ENCODE results near the gene CALM1. TPM values are rescaled to one million over a fixed set of nuclear protein-coding genes. Genes with fewer than 3 reads are reported as not detected.

The CALM1 gene
- total RNA-seq, 1 donor from 2014 or later, result 1,432 TPM

DNA sequence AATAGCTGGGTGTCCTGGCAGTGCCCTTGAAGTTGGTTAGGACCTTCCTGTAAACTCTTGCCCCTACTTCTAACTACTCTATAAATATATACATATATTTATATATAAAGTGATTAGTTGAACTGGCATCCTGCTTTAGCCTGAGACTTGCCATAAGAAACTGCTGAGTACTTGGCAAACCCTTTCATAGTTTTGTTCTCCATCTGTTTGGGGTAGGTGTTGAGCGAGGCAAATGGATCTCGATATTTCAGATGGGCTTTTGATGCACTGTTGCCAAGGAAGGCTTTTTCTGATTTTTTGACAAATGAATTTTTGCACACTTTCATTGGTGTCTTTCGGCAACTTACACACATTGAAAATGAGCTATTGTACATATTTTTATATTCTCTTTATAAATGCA, 10.4 kb downstream of the CALM1 start:
- DNase-seq (ENCODE audit: low spot score in 2 of 2) (no peak), FAIRE-seq (no peak)

DNA sequence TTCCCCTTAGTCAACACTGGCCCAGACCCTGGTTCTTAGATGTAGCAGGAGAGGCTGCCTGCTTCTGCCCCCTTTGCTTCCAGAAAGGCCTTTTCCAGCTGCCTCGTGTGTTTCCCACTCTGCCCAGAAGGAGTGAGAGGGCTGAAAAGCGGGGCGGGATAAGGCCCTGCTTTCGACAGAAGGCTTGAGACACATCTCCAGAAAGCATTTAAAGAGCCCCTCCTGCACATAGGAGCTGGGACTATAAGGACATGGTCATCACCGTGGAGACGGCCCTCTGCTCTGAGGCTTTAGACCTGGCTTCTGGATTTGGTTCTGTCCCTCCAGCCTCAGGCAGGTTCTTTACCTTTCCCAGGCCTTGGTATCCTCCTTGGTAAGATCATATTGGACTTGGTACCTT, 11.9 kb downstream of the CALM1 start:
- FAIRE-seq, result no peak
- no peak for DNase-seq (ENCODE audit: low spot score in 2 of 2)

DNA sequence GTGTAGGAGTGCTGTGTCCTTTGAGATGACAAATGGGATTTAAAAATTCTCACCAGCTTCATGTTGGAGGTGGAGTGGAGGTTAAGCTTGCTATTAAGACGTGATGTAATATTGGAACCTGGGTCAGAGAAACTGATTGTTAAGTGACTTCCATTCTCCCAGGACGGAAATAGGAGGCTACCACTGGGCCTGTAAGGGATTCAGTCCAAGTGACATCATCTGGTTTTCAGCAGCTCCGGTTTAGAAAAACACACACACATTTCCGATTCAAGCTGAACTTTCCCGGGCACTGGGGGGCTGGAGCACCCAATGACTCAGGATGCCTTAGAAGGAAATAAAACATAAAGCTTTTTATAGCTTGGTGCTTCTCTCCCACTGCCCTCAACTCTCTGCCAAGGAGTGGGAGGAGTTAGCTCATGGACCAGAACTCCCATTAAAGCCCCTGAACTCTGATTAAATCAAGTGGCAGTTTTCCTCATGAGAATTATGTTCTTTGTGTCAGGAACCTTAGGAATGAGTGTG, 12.4 kb downstream of the CALM1 start:
- FAIRE-seq, result no peak
- DNase-seq (ENCODE audit: low spot score in 2 of 2), result peak in 1 of 2 donors; percentile 55

DNA sequence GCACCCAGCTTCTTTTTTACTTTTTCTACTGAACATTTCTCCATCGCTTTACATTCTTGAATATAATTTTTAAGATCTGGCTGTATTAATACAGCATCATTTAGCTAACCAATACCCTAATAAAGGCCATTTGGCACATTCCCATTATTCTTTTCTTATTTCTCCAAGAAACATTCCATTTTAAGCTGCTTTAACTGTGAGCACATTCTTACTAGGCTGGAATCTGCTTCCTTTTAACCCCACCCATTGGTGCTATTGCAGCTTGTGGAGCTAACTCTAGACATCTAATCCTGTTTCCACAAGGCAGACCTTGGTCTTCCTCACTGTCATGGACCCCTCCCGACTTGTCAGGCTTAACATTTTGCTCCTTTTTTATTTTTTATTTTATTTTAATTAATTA, 15.2 kb downstream of the CALM1 start:
- DNase-seq (ENCODE audit: low spot score in 2 of 2) (no peak), FAIRE-seq (no peak)

DNA sequence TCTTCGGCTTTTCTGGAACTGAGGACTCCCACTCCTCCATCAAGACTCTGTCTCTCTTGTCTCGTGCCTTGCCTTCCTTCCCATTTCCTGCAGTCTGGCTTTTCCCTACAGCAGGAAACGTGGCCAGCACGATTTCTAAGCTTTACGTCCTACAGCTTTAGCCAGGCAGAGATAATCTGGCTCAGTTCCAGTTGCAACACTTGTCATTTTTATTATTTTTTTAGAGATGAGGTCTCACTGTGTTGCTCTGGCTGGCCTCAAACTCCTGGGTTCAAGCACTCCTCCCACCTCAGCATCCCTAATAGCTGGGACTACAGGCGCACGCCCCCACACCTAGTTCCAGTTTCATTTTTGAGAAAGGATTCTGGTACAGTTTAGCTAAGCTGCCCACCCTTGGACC, 19.9 kb downstream of the CALM1 start:
- FAIRE-seq, result no peak
- no peak for DNase-seq (ENCODE audit: low spot score in 2 of 2)

DNA sequence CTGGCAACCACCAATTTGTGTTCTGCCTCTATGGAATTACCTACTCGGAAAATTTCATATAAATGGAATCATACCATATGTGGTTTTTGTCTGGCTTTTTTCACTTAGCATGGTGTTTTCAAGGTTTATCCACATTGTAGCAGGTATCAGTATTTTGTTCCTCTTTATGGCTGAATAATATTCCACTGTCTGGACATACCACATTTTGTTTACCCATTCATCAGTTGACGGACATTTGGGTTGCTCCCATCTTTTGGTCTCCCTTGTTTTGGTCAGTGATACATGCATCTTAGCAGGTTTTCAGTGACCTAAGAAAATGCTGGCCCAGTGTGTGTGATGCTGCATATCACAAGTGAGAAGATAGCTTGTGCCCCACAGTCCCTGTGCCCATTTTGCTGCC, 21.2 kb downstream of the CALM1 start:
- DNase-seq (ENCODE audit: low spot score in 2 of 2), result no peak
- FAIRE-seq, result no peak

DNA sequence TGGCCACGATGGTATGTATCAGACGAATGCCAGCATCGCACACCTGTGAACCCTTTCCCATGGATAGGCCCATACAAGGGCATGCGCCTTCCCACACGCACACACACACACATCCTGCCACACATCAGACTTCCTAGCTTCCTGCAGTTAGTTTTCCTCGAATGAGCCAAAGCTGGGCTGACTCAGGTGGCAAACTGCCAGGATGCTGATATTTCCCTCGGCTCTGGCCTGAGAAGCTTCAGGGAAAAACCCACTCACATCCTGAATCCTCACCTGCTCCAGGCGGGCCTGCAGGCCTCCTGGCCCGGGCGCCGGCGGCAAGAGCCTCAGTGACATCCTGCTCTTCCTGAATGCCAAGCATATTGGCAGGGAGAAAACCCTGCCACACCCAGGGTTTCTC, 22.4 kb downstream of the CALM1 start:
- FAIRE-seq (no peak), DNase-seq (ENCODE audit: low spot score in 2 of 2) (peak in 1 of 2 donors; percentile 57)

DNA sequence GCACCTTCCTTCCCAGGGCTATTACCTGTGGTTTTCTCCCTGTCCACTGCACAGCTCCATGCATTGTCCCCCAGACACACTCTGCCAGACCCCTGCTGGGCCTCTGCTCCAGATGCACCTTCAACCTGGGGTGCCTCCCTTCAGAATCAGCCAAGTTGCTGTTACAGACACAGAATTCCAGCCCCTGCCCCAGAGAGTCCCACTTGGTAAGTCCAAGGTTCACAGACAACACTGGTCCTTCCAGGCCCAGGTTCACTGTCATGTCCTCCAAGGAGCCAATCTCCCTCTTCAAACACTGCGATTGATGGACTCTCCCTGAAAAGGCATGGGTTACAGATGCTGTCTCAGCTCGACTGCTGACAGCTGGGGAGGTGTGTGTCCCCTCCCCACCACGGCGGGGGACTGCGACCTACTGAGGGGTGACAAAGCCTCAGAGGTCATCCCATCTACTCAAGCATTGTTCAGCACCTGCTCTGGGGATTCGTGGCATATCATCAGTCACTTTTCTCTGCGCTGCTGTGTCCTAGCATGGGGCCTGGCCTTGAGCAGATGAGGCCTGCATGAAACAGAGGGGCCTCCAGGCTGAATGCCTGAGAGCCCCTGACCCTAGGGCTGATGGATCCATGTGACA, 24.3 kb downstream of the CALM1 start:
- no peak for DNase-seq (ENCODE audit: low spot score in 2 of 2)
- FAIRE-seq, result no peak

DNA sequence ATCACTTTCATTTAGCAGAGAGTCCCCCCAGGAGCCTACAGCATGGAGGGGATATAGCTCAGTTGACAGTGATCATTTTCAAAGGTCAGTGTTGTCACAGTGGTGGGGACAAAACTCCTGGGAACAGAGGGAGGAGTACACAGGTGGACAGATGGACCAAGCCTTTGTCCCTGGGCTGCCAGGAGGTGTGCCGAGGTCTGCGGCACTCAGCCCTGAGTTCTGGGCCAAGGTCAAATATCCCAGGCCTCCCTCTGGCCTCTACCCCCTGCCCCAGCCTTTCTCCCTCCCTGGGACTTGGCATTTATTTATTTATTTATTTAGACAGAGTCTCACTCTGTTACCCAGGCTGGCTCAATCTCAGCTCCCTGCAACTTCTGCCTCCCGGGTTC, 24.8 kb downstream of the CALM1 start:
- no peak for FAIRE-seq
- no peak for DNase-seq (ENCODE audit: low spot score in 2 of 2)

DNA sequence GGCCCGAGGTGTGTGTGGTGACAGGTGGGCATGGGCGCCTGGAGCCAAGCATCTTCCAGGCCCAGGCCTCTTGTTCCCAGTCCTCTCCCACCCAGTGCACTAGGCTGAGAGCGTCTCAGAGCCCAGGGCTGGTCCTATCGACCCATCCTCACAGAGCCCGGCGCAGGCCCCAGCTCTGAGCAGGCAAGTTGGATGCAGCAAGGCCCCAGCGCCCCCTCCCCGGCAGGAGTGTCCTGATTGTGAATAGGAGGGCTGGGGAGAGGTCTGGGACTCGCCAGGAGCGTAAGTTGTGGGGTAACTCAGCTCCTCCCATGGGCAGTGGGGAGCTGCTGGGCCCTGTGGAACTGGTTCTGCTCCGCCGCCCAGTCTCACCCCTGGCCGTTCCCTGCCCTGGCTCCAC, 26.3 kb downstream of the CALM1 start:
- FAIRE-seq (no peak), DNase-seq (ENCODE audit: low spot score in 2 of 2) (no peak)

DNA sequence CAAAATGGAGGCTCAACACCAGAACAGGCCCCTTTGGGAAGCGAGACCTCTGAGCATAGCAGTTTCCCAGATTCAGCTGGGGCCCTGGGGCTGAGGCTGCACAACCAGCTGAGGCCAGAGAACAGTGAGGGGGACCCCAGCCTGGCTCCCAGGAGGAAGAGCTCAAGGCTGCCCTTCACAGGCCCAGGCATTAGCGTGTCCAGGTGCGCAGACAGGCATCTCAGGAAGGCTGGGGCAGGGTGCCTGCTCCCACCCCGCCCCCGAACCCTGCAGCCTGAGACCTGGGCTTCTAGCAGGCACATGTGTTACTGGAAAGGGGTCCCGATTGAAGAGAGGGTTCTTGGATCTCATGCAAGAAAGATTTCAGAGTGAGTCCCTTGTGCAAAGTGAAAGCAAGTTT, 27.2 kb downstream of the CALM1 start:
- FAIRE-seq (no peak), DNase-seq (ENCODE audit: low spot score in 2 of 2) (no peak)

DNA sequence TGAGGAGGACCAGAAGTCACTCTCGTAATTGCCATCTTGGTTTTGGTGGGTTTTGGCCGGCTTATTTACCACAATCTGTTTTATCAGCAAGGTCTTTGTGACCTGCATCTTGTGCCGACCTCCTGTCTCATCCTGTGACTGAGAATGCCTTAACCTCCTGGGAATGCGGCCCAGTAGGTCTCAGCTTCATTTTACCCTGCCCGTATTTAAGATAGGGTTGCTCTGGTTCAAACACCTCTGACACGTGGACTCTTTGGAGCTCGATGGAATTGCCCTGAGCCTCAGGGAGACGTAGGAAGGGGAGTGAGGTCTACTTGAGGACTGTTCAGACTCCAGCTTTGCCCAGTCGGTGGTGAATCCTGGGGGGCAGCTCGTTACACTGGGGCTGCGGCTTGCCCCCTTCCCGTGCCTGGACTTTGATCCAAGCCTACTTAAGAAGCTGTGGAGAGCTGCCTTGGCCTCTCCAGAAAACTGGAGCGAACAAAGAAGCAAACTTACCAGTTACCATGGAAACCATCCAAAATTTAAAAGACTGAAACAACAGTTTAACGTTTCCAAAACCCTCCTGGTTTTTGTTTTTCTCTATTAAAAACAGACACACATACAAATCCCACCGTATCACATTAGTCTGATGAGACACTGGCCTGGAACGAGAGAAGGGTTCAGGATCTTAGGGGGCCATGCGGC, 28.0 kb downstream of the CALM1 start:
- DNase-seq (ENCODE audit: low spot score in 2 of 2) (no peak), FAIRE-seq (no peak)

DNA sequence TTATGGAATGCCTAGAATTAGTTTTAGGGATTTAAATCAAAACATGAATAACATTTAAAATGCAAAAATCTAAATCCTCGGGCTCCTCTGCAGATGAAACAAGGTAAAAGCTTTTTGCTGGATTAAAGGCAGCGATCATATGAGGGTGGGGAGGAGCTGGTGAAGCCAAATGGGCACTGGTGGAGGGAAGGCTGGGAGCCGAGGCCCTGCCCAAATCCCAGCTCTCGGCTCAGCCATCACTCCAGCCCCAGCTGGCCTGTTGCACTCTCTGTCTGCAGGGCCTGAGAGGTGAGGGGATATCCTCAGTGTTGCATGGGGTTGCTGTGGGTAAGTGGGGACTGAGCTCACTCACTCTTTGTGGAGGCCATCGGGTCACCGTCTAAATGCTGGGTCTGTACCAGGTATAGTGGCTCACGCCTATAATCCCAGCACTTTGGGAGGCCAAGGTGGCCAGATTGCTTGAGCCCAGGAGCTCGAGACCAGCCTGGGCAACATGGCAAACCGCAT, 28.6 kb downstream of the CALM1 start:
- DNase-seq (ENCODE audit: low spot score in 2 of 2) (no peak), FAIRE-seq (no peak)

DNA sequence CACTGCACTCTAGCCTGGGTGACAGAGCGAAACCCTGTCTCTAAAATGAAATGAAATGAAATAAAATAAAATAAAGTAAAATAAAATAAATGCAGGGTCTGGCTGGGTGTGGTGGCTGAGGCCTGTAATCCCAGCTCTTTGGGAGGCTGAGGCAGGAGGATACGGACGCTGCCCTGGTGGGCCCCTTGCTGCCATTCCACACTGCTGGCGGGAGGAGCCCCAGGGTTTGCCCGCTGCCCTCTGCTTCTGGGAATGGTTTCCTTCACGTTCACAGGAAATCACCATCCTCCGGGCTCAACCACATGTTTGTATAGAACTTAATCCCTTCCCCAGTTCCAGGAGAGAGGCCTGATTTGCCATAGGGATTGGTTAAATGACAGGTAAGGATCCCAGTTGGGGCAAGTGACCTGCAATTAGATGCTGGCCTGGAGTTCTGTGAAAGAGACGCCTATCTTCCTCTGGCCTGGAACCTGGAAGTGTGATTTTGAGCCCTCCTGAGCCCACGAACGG, 29.3 kb downstream of the CALM1 start:
- FAIRE-seq (no peak), DNase-seq (ENCODE audit: low spot score in 2 of 2) (no peak)

DNA sequence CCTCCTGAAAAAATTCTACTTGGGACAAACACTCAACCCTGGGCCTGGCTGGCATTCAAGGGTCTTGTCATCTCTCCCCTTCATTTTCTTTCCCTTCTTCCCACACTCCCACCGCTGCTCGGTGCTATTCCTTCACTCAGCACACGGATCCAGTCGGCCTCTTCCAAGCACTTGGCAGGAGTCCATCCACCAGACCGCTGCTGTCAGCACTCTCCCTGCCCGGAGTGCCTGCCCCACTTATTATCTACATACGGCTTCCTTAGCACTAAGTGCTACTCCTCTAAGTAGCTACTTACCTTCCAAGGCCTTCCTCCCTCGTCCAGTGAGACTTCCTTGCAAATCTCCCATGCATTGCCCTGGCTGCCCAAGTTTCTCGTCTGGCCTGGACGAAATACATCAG, 29.8 kb downstream of the CALM1 start:
- no peak for FAIRE-seq
- no peak for DNase-seq (ENCODE audit: low spot score in 2 of 2)

DNA sequence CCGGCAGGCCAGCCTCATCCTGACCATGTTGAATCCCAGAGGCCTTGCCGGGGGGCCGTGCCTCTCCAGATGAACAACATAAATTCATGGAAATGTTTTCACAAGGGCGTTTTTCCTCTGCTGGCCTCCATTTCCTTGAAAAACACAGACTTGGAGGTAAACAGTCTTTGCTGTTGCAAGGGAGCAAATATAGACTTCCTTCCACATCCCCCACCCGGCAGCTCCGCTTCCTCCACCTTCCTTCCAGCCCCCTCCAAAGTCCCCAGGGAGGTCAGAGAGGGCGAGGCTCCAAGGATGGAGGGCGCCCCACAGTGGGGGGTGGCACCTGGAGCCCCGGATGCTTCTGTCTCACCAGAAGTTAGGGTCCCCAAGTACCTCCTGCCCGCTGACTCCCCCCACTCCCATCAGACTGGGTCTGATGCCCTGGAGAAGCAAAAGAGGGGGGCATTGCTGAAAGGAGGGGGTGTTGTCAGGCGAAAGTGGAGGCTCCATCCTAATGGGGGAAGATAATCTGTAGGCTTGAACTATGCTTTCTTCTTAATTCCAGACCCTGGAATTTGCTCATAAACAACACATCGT, 31.1 kb downstream of the CALM1 start:
- FAIRE-seq (no peak), DNase-seq (ENCODE audit: low spot score in 2 of 2) (no peak)

DNA sequence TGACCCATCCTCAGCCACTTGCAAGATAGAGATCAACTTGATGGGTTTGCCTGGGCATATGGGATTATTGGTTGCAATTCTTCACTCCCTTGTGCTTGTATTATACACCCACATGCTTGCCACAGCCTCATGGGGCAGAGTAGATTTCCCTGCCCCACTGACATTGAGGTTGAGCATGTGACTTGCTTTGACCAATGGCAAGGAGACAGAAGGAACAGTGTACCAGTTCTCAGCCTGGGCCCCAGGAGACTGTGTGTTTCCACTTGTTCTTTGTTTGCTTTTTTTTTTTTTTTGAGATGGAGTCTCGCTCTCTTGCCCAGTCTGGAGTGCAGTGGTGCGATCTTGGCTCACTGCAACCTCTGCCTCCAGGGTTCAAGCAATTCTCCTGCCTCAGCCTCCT, 31.8 kb downstream of the CALM1 start:
- FAIRE-seq (no peak), DNase-seq (ENCODE audit: low spot score in 2 of 2) (no peak)

DNA sequence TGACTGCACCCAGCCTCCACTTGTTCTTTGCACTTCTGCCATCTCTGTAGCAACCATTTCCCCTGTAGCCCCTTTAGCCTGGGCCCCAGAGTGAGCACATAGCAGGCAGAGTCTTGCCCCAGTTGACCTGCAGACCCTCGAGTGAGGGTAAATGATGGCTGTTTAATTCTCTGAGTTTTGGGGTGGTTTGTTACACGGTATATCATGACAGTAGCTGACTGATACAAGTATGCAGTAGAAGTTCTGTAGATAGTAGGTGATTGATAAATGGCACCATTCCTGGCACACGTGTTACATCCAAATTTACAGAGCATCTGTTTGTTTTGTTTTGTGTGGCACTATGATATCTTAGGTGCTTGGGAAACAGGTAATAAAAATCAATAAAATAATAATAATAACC, 32.4 kb downstream of the CALM1 start:
- FAIRE-seq, result no peak
- no peak for DNase-seq (ENCODE audit: low spot score in 2 of 2)

DNA sequence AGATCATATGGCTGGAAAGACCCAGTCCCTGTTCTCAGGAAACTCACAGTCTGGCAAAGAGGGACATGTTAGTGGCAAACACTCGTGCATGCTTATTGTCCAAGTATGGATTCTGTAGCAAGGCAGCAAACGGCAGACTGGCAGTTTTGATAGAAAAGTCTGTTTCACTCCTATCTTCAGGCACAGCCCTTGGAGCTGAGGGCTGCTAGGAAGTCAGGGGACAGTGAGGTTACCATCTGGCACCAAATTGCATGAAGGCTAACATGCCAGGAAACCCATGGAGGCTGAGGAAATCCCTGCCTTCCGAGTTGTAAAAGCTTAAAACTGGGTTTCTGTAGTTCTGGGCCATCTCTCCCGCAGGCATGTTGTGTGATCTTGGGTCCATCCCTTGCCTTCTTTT, 32.9 kb downstream of the CALM1 start:
- DNase-seq (ENCODE audit: low spot score in 2 of 2) (no peak), FAIRE-seq (no peak)

DNA sequence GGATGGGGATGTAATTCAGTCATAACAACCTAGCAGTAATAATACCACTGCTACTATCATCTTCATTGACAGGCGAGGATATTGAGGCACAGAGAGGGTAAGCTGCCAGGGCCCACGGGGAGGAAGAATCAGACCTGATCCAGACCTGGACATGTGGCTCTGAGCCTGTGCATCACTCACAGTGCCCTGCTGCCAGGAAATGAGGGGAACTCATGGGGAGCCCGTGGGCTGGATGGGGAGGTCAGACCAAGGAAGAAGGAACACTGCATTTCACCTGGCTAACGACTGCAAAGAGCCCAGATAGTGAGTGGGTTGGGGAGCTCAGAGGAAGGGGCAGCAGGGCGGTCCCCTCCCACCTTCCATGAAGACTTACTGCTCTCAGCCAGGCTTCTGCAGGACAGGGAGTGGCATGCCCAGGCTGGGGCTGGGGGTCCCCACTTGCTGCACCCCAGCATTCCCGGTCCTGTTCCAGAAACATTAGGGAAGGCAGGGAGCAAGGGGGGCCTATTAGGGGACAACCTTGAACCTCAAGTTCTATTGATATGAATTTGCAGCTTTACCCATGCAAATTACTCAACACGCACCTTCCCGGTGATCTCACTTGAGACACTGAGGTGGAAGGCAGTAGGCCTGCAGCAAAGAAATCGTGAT, 37.7 kb downstream of the CALM1 start:
- no peak for FAIRE-seq
- no peak for DNase-seq (ENCODE audit: low spot score in 2 of 2)

DNA sequence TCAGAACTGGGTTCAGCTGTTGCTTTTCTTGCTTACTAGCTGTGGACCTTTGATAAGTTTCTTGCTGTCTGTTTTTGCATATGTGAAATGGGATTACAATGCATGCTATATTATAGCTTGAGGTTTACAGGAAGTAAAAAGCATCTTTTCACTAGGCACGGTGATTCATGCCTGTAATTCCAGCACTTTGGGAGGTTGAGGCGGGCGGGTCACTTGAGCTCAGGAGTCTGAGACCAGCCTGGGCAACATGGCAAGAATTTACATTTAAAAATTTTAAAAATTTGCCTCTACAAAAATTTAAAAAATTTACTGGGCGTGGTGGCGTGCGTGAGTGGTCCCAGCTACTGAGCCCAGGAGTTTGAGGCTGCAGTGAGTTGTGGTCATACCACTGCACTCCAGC, 42.0 kb downstream of the CALM1 start:
- FAIRE-seq, result no peak

More for the DNA sequence above, 42.0 kb downstream of the CALM1 start:
- DNase-seq (ENCODE audit: low spot score in 2 of 2), result no peak
